NCI-H187 (cell line): ENCODE results near the gene SPRED2.

ENCODE experiments used
- DNase-seq, 2 experiments: peaks; one replicate each; lab custom pipeline; 2025; lab: John Stamatoyannopoulos, UW

SPRED2 gene

DNA sequence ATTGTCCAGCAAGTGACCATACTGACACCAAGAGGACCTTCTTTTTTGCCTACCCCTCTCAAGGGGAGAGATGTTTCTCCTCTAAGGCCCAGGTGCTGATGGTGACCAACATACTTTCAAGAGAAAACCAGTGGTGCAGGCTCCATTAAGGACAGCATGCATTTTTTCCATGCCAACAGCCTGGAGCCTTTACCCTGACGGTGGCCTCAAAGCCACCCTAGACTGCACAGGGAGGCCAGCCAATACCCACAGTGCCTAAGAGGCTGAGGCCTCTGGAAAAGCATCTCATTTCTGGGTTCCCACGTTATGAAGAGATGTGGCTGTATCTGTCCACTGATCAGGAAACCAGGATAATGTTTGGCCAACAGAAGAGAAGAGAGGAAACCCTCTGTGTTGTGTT lies 19.3 kb downstream of the SPRED2 start:
- DNase-seq: no peak

DNA sequence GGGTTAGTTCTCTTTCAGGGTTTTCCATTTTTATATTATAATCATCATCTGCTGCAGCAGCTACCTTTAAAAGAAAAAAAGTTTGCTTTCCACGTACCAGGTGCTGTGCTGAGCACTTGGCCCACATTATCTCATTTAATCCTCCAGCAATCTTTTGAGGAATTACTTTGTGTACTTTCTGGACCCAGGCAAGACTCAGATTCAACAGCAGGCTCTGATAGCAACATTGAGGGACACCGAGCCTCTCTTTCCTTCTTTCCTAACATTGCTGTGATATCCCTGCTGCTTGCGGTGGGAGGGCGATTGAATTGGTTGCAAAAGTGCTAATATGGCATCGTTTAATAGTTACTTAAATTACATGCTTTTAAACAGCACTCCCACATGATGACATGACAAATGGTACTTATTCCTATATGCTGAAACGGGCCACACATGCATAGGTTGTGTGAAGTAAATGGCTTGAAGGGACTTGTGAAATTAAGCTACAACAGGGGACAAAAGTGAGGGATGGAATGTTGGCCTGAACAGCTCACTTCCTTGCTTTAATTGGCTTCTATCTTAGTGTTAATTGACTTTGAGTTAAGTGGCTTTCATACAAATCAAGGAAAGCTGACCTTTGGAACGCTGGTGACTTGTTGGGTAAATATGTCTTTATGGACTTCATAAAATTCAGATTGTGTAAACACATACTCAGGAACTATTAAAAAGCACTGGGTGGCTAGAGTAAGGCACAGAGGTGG lies 21.2 kb downstream of the SPRED2 start:
- DNase-seq: no peak

DNA sequence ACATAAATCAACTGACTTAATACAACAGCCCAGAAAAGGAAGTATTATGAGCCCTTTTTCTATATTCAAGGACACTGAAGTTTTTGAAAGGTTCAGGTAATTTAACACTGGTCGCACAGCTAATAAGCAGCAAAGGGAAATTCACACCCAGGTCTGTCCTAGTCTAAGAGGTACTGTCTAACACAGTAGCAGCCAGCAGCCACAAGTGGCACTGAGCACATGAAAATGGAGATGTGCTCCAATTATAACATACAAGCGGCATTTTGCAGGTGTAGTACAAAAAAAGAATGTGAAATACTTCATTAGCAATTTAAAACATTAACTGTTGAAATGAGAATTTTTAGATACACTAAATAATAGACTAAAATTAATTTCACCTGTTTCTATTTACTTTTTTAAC lies 23.4 kb downstream of the SPRED2 start:
- DNase-seq: no peak

DNA sequence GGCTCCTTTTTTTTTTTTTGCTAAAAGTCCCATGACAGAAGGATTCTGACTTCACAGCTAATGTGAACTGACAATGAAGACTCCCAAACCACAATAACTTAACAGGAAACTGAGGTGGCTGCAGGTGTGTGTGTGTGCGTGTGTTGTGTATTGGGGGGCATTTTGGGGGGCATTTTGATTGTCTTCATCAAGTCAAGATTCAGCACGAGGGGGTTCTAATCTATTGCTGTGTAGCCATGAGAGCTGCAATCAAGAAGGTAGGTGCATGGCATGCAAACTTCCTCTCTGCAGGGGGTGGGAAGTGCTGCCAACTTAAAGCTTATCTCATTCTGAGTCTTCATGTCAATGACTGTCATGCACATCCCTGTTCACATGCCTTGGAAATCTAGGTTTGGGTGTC lies 25.2 kb downstream of the SPRED2 start:
- DNase-seq: no peak

DNA sequence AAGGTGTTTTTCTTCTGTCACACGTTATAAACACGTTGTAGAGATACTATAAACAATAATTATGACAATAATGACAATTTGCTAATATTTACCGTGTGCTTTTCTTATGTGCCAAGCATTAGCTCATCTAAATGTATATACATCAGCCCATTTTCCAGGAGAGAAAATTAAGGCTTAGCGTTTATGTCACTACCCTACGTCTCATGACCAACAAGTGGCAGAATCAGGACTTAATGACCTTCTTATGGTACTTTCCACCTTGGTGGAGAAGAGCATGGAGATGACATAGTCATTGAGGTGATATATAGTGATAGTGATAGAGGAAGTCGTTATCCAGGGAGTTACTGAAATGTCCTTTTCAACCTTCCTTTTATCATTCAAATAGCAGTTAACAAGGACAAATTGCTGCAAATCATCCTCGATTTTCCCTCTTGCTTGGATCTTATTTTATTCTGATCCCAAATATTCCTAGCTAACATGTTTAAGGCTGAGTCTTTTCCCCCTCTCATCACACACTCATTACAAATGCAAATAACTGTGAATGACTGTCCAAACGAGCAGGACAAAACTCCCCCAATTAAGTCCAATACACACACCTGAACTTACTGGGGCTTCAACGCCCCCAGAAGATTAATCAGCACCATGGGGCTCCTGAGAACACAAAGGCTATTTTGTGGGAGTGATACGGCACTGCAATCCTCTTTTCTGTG lies 27.3 kb downstream of the SPRED2 start:
- no peak for DNase-seq

DNA sequence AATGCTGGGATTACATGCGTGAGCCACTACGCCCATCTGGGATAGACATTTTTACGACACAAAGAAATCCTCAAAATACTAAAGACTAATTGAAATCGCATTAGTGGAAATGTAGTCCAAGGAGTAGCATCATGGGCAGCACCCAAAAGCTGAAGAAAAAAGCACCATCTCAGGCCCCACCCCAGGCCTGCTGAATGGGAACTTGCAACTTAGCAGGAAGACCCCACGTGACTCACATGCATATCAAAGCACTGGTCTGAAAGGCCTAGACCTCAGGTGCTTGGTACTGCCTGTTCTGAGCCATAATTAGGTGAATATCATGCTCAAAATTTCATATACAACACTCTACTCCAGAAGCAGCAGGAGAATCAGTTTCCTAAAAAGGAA lies 28.9 kb downstream of the SPRED2 start:
- DNase-seq: no peak

DNA sequence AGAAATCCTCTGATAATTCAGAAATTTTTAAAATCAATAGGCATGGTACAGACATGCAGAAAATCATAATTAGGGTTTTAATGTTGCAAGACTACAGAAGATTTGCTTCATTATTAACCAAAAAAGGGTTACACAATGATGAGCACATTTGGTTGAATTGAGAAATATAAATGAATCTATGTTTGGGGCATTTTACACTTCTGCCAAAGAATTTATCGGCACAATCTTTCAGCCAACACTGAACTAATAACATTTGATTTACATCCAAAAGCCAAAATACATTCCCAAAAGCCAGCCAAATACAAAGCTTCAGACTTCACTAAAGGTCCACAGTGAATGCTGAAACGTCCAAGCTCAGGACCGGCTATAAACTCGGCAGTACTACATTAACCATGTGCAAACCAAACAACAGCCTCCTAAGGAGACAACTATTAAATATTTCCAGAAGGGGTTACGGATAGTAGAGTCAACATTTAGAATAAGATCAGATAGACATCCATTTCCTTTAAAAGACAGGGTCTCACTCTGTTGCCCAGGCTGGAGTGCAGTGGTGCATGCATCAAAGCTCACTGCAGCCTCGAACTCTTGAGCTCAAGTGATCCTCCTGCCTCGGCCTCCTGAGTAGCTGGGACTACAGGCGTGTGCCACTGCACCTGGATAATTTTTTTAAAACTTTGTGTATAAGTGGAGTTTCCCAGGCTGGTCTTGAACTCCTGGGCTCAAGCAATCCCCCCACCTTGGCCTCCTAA lies 29.4 kb downstream of the SPRED2 start:
- DNase-seq: no peak

DNA sequence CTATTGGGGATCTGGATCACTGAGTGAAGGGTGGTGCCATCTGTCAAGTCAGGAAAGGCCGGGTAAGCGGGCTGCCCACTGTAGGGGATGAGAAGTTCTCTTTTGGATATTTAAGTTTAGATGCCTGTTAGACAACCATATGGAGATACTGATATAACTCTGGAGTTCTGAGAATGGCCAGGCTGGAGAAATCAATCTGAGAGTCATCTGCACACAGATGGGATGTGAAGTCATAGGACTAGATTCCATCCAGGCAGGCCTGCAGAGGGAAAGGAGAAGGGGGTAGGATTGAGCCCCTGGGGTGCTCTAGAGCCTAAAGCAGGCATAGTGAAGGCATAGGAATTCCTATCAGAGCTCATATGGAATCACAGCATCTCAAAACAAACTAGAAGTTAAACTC lies 30.1 kb downstream of the SPRED2 start:
- DNase-seq: no peak

DNA sequence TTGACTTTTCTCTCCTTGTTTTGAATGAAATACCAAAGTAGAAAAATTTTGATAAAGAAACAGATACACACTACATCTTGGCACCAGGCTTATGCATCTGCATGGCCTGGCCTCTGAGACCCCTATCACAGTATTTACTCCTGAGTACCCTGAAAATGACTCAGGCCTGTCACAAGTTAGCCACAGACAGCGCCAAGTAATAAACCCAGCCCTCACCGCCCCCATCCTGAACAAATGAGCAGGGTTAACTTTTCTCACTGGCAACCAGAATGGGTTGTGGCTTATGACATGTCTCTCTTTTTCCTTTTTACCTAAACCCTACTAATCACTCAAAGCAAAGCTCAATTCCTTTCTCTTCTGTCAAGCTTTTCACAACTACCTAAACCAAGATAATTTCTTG lies 35.3 kb downstream of the SPRED2 start:
- DNase-seq: no peak

DNA sequence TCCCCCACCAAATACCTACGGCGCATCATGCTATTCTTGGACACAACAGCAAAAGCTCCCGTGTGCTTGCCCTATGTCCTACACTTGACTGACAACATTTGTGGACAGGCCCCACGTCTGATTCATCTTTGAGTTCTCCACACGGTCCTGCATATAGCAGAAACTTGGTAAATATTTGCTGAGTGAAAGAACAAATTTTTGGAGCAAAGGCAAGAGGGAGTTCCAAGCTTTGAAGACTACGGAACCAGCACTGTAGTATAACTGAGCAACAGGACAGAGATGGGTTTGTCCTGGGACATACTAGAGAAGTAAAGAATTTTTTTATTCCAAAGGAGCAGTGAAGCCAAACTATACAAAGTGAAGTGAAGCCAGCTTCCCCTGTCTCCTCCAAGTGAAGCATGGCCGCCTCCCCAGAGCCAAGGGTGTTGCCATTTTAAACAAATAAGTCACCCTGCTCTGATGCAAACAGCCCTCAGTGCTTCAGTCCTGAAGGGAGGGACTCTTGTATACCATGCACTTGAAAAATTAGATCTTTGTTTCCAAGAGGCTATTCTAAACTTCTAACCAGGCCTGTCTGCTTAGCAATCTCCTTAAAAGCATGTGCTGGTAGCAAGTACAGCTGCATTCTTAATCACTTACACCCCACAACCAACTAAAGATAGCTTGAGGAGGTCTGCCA lies 35.9 kb downstream of the SPRED2 start:
- DNase-seq: no peak

DNA sequence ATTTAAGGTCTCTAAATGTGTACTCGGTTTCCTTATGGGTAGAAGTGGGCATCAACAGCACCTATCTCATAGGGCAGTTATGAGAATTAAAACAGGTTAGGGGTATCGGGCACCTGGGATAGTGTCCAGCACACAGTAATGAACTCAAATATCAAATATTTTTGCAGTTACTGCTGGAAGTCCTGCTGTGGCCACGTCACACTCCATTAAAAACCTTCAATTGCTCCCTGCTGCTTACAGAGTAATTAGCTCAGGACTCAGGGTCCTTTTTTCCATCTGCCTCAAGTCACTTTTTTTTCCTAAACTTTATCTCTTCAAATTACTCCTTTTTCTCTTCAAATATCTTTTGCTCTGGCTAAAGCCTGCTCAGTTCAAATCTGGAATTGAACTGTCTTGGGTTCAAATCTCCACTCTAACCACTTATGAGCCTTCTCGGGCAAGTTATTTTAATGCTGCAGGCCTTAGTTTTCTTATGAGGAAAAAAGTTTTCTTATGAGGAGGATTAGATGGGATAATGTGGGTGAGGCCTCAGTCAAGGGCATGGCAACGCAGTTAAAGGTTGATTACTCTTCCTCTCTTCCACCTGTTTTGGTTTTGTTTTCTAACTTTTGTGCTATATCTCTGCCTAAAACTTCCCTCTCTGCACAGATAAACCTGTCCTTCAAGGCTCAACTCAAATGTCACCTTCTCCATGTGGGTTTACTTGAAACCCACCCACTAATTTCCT lies 36.6 kb downstream of the SPRED2 start:
- DNase-seq: no peak

DNA sequence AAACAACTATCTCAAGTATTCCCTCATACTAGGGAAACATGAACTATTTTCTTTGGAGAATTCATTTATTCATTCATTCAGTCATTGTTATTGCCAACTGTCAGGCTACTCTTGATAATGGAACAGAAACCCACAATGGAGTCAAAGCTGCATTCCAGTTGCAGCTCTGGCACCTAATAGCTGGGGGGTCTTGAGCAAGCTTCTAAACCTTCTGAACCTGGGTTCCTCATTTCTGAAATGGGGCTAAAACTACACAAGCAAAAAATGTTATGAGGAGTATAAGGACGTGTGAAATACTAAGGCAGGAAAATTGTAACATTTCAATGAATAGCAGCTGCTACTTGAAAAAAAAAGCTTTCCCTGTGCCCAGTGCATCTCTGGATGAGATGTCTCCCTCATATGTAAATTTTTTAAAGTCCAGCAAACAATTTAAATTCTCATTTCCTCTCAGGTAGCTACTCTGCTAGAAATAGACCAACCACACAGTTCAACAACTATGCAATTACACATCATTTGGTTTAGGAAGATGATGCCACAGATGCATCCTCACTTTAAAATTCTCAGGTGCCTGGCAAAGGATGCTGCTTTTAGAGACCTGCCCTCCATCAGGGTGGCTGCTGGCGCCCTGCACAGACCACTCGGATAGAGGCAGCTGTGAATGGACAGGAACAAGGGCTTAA lies 38.5 kb downstream of the SPRED2 start:
- DNase-seq: no peak

DNA sequence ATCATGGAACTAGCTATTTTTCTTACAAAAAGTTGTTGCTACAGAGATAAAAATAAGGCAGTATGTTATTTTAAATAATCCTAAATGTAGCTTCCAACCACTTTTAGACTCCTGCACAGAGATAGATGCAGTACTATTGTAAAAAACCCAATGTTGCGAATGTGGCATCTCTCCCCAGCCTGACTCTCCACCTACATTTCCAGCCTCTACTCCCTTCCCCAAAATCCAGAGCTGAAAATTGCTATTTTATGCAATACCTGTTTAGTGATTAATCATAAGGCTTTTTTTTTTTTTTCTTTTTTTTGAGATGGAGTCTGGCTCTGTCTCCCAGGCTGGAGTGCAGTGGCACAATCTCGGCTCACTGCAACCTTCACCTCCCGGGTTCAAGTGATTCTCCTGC lies 39.4 kb downstream of the SPRED2 start:
- no peak for DNase-seq

DNA sequence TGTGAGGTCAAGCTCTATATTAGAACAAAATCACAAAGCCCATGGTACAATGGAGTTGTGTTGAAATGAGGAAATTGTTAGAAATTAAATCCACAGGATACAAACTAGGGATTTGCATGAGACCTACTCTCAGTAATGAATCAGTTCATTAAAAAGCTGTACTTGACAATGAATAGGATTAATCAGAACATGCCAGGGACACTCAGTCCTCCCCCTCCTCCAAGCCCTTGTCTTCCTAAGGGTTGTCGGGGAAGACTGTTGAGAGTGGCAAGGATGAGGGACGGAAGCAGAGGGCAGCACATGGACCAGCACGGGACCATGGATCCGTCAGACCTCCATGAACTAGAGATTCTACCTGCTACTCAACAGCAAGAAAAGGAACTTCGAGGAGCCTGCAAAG lies 39.8 kb downstream of the SPRED2 start:
- DNase-seq: no peak

DNA sequence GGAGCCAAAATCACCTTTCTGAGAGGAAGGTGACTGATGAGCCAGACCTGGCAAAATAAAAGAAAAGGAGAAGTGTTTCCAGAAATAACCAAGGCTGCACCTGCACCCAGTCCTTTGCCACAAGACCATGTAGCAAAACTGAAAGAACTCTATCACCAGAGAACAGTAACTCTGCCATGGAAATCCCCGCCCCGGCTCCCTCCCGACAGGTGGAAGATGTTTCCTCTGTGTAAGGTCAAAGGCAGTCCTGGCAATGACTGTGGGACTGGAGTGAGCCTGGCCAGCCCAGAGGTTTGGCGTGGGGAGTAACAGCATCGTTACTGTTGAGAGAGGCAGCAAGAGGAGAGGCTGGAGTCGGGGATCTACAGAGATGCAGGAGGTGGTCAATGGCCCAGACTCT lies 42.3 kb downstream of the SPRED2 start:
- DNase-seq: no peak

DNA sequence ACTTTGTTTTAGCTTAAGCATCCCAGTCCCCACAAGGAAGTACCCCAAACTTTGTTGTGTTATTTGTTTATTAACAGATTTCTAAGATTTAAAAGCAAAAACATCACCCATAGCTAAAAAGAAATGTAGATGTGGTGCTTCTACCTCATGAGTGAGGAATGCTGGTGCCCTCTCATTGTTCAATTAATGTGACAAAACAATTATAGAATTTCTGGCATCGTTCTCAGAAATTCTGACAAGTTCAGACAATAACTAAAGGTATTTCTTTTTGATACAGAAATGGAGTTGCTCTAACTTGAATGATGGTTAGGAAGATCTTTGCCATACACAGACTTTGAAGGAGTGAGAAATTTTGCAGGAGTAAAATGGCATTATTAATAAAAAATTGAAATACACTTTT lies 42.9 kb downstream of the SPRED2 start:
- no peak for DNase-seq

DNA sequence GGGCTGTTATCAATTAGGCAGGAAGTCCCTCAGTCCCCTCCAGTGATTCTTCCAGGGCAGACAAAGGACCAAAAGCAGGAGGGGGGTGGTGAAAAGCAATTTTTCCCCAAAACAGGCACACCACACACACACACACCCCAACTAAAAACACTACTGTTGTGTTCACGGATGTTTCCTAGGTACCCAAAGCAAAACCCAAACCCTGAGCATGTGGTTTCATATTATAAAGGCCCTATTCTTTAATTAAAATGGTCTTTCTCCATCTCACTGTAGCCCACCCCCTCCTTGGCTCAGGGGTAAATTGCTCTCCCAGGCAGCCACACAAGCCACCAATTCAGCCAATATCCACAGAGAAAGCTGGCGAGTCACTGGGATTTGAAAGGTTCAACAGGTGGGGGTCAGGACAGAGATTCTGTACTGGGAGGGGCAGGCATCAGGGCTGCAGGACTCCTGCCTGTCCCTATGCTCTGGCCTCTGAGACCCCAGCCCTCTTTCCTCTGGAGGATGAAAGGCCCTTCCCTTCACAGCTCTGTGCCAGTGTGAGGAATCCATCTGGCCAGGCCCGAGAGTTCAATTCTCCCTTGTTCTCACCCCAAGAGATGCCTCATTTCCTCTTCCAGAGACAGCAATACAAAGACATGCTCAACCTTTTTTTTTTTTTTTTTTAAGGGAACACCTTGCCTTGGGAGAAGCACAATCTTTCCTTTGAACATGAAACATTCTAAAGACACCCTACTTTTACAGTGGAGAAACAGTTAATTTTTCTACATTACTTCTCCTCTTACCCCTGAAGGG lies 43.6 kb downstream of the SPRED2 start:
- DNase-seq: no peak

DNA sequence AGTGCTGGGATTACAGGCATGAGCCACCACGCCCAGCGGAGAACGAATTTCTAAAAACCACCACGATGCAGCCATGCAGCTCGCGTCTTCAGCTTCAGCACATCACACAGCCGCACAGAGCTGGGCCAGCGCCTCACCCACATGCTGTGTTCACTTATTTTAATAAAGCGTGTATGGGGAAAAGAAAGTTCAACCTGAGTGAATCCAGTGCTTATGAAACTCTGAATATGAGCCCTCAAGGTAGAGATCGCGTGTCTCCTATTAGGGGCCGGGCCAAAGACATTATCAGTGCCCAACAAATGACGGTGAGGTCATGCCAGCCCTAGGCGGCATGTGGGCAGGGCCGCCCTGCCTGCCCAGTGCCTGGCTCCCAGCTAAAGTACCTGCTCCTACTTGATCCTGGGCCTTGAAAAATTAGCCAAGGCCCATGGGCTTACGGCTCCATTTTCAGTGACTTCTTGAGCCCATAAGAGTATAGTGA lies 44.3 kb downstream of the SPRED2 start:
- no peak for DNase-seq

DNA sequence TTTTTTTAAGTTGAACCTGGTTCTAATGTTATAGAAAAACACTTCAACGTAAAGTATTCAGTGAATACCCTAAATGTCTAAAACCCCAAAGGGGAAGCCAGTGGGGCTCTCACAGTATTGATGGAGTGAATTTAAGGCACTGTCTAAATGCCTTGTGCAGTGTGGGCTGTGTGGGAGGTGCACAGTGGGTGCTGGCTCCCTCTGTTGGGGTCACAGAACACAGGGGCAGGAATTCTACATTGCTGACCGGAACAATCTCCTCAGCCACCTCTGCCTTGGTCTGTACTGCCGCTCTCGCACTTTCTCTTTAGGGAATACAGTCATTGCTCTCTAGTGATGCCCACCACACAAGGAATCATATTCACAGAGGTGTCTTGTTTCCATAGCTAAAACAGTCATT lies 45.4 kb downstream of the SPRED2 start:
- no peak for DNase-seq

DNA sequence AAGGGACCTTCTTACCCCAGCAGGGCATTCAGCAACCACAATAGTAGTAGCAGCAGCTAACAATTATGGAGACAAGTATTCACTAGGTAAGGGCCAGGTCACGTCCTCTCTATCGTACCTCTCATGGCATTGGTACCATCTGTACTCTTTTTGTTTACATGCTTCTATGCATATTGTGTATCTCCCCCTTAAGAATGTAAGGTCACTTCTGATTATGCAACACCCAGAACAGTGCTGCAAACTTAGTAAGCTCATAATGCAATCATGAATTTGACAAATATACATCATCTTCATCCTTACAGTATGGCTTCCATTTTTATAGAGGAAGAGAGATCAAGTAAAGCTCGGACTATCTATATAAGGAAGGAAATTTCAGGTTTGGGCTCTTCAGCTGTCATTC lies 46.1 kb downstream of the SPRED2 start:
- DNase-seq: no peak
